Keratinocyte (primary cell): ENCODE results near the gene HSPG2.

Source experiments
- EZH2 ChIP-seq: IDR thresholded peaks from one replicate; pipeline ENCODE4 v1.6.1; 2012; ENCODE audit warnings: inconsistent platforms, mild to moderate bottlenecking, low read length, moderate library complexity
- TF ChIP-seq, protein P1 (sequence below), 3 experiments: IDR thresholded peaks in 1 of 3; conservative IDR thresholded peaks in 1 of 3; optimal IDR thresholded peaks in 1 of 3; 2 replicates in 2 of 3; 3 replicates in 1 of 3; pipeline versions ENCODE3 to v1.5.1; 2011; ENCODE audit warnings: low read length in 3 of 3, mild to moderate bottlenecking in 3 of 3, moderate library complexity in 2 of 3, control low read depth in 1 of 3, inconsistent platforms in 1 of 3; ENCODE audit not compliant: insufficient read depth in 2 of 3; ENCODE audit errors: extremely low read depth in 1 of 3

DNA sequence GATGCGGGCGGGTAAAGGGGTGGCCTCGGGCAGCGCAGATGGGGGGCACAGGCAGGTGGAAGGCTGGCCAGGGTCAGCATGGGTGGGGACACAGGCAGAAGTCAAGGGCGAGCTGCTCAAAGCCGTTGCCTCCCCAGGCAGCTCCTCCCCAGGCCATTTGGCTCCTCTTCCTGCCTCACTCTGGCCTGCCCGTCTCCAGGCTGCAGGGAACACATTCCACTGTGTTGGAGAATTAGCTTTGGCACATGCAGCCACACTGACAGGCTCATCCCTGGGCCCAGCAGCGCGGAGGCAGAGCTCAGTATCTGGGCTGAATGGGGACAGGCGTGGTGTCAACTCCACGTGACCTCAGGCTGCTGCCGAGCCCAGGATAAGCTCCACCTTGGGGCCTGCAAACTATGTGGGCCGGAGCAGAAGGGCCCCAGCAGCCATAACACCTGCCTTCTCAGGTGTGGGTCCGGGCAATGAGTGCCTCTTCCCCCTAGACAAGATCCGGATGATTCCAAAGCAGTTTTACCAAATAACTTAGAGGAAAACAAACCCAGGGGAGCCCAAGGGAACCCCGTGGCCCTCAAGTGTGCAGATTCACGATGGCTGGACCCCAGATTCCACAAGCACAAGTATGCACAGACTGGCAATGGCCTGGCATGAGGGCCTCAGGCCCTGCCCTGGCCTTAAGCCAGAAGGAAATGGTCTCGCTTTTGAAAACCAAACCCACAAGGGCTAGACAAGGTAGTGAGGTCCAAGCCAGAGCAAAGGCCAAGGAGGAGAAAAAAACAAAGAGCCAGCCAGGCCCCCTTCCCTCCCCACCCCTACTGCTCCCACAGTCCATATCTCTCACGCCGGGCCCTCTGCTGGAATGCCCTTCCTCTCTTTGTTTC lies 40.2 kb downstream of the HSPG2 start:
- TF ChIP-seq, protein P1, sequence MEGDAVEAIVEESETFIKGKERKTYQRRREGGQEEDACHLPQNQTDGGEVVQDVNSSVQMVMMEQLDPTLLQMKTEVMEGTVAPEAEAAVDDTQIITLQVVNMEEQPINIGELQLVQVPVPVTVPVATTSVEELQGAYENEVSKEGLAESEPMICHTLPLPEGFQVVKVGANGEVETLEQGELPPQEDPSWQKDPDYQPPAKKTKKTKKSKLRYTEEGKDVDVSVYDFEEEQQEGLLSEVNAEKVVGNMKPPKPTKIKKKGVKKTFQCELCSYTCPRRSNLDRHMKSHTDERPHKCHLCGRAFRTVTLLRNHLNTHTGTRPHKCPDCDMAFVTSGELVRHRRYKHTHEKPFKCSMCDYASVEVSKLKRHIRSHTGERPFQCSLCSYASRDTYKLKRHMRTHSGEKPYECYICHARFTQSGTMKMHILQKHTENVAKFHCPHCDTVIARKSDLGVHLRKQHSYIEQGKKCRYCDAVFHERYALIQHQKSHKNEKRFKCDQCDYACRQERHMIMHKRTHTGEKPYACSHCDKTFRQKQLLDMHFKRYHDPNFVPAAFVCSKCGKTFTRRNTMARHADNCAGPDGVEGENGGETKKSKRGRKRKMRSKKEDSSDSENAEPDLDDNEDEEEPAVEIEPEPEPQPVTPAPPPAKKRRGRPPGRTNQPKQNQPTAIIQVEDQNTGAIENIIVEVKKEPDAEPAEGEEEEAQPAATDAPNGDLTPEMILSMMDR (optimal IDR thresholded peaks at IDR 0.05 in 1 of 3, IDR thresholded peaks at IDR 0.05 in 1 of 3, conservative IDR thresholded peaks at IDR 0.05 in 1 of 3; ENCODE audit: extremely low read depth in 1 of 3, insufficient read depth in 2 of 3, low read length in 3 of 3) = no peak
- no peak for TF ChIP-seq EZH2
